Vagina (tissue), 2 donors: ENCODE data around the gene GIGYF2.

Source experiments
- CTCF ChIP-seq, 3 experiments: fragments of 450-650 bp in 2 of 3; fragments of 200-600 bp in 1 of 3; sonication (generic) in 1 of 3; IDR thresholded peaks; one replicate each; pipeline ENCODE4 v1.5.1; 2017 to 2019; ENCODE audit warnings: antibody characterized with exemption in 3 of 3, mild to moderate bottlenecking in 2 of 3, moderate library complexity in 2 of 3
- POLR2A ChIP-seq, 2 donors: fragments of 450-650 bp; IDR thresholded peaks; one replicate each; pipeline ENCODE4 v1.6.1; 2017; ENCODE audit warnings: antibody characterized with exemption in 2 of 2, mild to moderate bottlenecking in 2 of 2, moderate library complexity in 2 of 2
- POLR2AphosphoS5 ChIP-seq, 2 donors: sonication (generic); formaldehyde crosslinking; IDR thresholded peaks; one replicate each; pipeline ENCODE4 v1.9.0; 2017; ENCODE audit warnings: antibody characterized with exemption in 2 of 2, mild to moderate bottlenecking in 2 of 2, low read depth in 1 of 2; ENCODE audit not compliant: insufficient read depth in 1 of 2

GRCh38 chr2:232842689-232843088 is 145.6 kb downstream of the GIGYF2 start:
- no peak for TF ChIP-seq CTCF (IDR thresholded peaks at IDR 0.05)
- no peak for TF ChIP-seq POLR2AphosphoS5 (IDR thresholded peaks at IDR 0.05; ENCODE audit: insufficient read depth in 1 of 2, low read depth in 1 of 2)
- no peak for TF ChIP-seq POLR2A (IDR thresholded peaks at IDR 0.05)
